Measurements from ENCODE around the gene PHF24.
A peak's percentile ranks its signal among the peaks of the same experiment; 100 is the strongest.

PHF24 gene

GRCh38 chr9:34976992-34977391 lies 18.9 kb downstream of the PHF24 start:
- DNase-seq = no peak
- in situ Hi-C loops (cut with HindIII; ENCODE audit: low pct_ligation_motif_present, low pct_unique_long_range_greater_than_20kb, low sequenced_read_pairs) = no loop called here

GRCh38 chr9:34980181-34980761 lies 22.2 kb downstream of the PHF24 start:
- DNase-seq = no peak
- in situ Hi-C loops (cut with HindIII; ENCODE audit: low pct_ligation_motif_present, low pct_unique_long_range_greater_than_20kb, low sequenced_read_pairs) = no loop called here

GRCh38 chr9:34982361-34982760 lies 24.3 kb downstream of the PHF24 start:
- in situ Hi-C loops (cut with HindIII; ENCODE audit: low pct_ligation_motif_present, low pct_unique_long_range_greater_than_20kb, low sequenced_read_pairs) = no loop called here
- no peak for DNase-seq

- in situ Hi-C loops (cut with HindIII; ENCODE audit: low pct_ligation_motif_present, low pct_unique_long_range_greater_than_20kb, low sequenced_read_pairs) = no loop called here
- DNase-seq = no peak
These were observed 25.1 kb downstream of the PHF24 start for GRCh38 chr9:34983209-34983608.

GRCh38 chr9:34984049-34984448 lies 26.0 kb downstream of the PHF24 start:
- in situ Hi-C loops (cut with HindIII; ENCODE audit: low pct_ligation_motif_present, low pct_unique_long_range_greater_than_20kb, low sequenced_read_pairs) = no loop called here
- DNase-seq = peak; percentile 45

GRCh38 chr9:34985311-34985899 lies 27.3 kb downstream of the PHF24 start:
- in situ Hi-C loops (cut with HindIII; ENCODE audit: low pct_ligation_motif_present, low pct_unique_long_range_greater_than_20kb, low sequenced_read_pairs) = no loop called here
- DNase-seq = peak; percentile 62

- in situ Hi-C loops (cut with HindIII; ENCODE audit: low pct_ligation_motif_present, low pct_unique_long_range_greater_than_20kb, low sequenced_read_pairs) = no loop called here
- DNase-seq = no peak
These were observed 28.5 kb downstream of the PHF24 start for GRCh38 chr9:34986540-34987047.

GRCh38 chr9:34987160-34987901 lies 29.2 kb downstream of the PHF24 start:
- in situ Hi-C loops (cut with HindIII; ENCODE audit: low pct_ligation_motif_present, low pct_unique_long_range_greater_than_20kb, low sequenced_read_pairs) = no loop called here
- DNase-seq = no peak

- no peak for DNase-seq
- in situ Hi-C loops (cut with HindIII; ENCODE audit: low pct_ligation_motif_present, low pct_unique_long_range_greater_than_20kb, low sequenced_read_pairs) = no loop called here
These were observed 30.3 kb downstream of the PHF24 start for GRCh38 chr9:34988218-34989002.

- DNase-seq = peak; percentile 97
- in situ Hi-C loops (cut with HindIII; ENCODE audit: low pct_ligation_motif_present, low pct_unique_long_range_greater_than_20kb, low sequenced_read_pairs) = no loop called here
These were observed 31.2 kb downstream of the PHF24 start, which contains the start of gene DNAJB5 for GRCh38 chr9:34989003-34989945. Gene DNAJB5 (plus strand): TSS chr9:34989745. CDS start chr9:34990631, 886 bp downstream.

- peak; percentile 30 for DNase-seq
- in situ Hi-C loops (cut with HindIII; ENCODE audit: low pct_ligation_motif_present, low pct_unique_long_range_greater_than_20kb, low sequenced_read_pairs) = no loop called here
These were observed 32.0 kb downstream of the PHF24 start for GRCh38 chr9:34989946-34990635.

- no peak for DNase-seq
- in situ Hi-C loops (cut with HindIII; ENCODE audit: low pct_ligation_motif_present, low pct_unique_long_range_greater_than_20kb, low sequenced_read_pairs) = no loop called here
These were observed 33.0 kb downstream of the PHF24 start for GRCh38 chr9:34990908-34991606.

GRCh38 chr9:34991607-34992375 lies 33.7 kb downstream of the PHF24 start:
- in situ Hi-C loops (cut with HindIII; ENCODE audit: low pct_ligation_motif_present, low pct_unique_long_range_greater_than_20kb, low sequenced_read_pairs) = no loop called here
- DNase-seq = peak; percentile 25

- DNase-seq = peak; percentile 49
- in situ Hi-C loops (cut with HindIII; ENCODE audit: low pct_ligation_motif_present, low pct_unique_long_range_greater_than_20kb, low sequenced_read_pairs) = no loop called here
These were observed 34.4 kb downstream of the PHF24 start for GRCh38 chr9:34992376-34992951.

- no peak for DNase-seq
- in situ Hi-C loops (cut with HindIII; ENCODE audit: low pct_ligation_motif_present, low pct_unique_long_range_greater_than_20kb, low sequenced_read_pairs) = no loop called here
These were observed 35.6 kb downstream of the PHF24 start for GRCh38 chr9:34993502-34994259.

Data from ACHN (cell line).